K562 (cell line): ENCODE measurements around the gene TMPRSS9. TPM values are rescaled to one million over a fixed set of nuclear protein-coding genes. Genes with fewer than 3 reads are reported as not detected.

Experiments used
- MLLT1 ChIP-seq, 2 experiments: fragments of 450-650 bp; IDR thresholded peaks; 2 replicates each; pipeline ENCODE4 v1.6.1; 2016
- USF2 ChIP-seq: sonication (generic); formaldehyde crosslinking; IDR thresholded peaks from 2 replicates; pipeline ENCODE4 v1.5.0; 2020; ENCODE audit warnings: missing genetic modification reagents
- VEZF1 ChIP-seq: fragments of 200-800 bp; sonication (Bioruptor generic); IDR thresholded peaks from 2 replicates; pipeline ENCODE4 v1.6.1; 2017; ENCODE audit warnings: missing genetic modification characterization, missing compliant biosample characterization
- ZNF12 ChIP-seq: sonication (generic); formaldehyde crosslinking; IDR thresholded peaks from 2 replicates; pipeline ENCODE4 v1.4.0; 2020; ENCODE audit warnings: mild to moderate bottlenecking, missing genetic modification reagents
- ZNF280B ChIP-seq: fragments of 250-450 bp; sonication (Bioruptor Pico); IDR thresholded peaks from 2 replicates; pipeline ENCODE4 v1.5.1; 2021; ENCODE audit warnings: mild to moderate bottlenecking
- ZNF318 ChIP-seq, 2 experiments: fragments of 450-650 bp; IDR thresholded peaks; 2 replicates each; pipeline ENCODE4 v1.6.1; 2016; ENCODE audit warnings: mild to moderate bottlenecking in 2 of 2, borderline replicate concordance in 1 of 2, low read depth in 1 of 2, moderate library complexity in 1 of 2
- polyA plus RNA-seq, 8 experiments: library from polyadenylated mRNA; depleted of rRNA in 4 of 8; stranded (reverse) in 5 of 8; unstranded in 3 of 8; fragments of >200 nt; fragmentation: Nextera tagmentation in 2 of 8; fragmentation: Illumina TruSeq in 1 of 8; extraction: Ambion mirVana in 2 of 8; extraction: Trizol in 1 of 8; gene quantifications; 2 replicates each; pipeline versions ENCODE4 v1.2.1 to v1.2.3, GENCODE V29; 2011 to 2014; ENCODE audit warnings: inconsistent platforms in 1 of 8, missing spikeins in 1 of 8
- total RNA-seq, 7 experiments: library from RNA; depleted of rRNA in 6 of 7; stranded (reverse); fragments of >200 nt in 6 of 7; fragmentation: Illumina TruSeq in 2 of 7; extraction: Trizol in 2 of 7; gene quantifications; 2 replicates each; pipeline versions ENCODE4 v1.2.1 to v1.2.3, GENCODE V29; 2011 to 2021; ENCODE audit warnings: low replicate concordance in 1 of 7

TMPRSS9 gene
- total and polyA plus RNA-seq, 9 of the 15 experiments (the other 6 are each of a cell fraction or from before 2014, with no cell fraction given) = 0.01 to 0.03 TPM; not detected in 7

GRCh38 chr19:2345794-2346663 lies 14.0 kb upstream of the TMPRSS9 start (continued):
- TF ChIP-seq VEZF1 (CRISPR knock-in tag) (peak; percentile 60), ZNF12 (CRISPR knock-in tag) (no peak), USF2 (peak; percentile 85), MLLT1 (IDR thresholded peaks at IDR 0.05) (peak; percentile 81 to 95), ZNF318 (IDR thresholded peaks at IDR 0.05; ENCODE audit: borderline replicate concordance in 1 of 2, low read depth in 1 of 2) (peak in 1 of 2 experiments; percentile 58; a peak in 1 of 4 replicates), ZNF280B (CRISPR knock-in tag) (no peak)
